ENCODE results near the gene FBLN1.
A peak's percentile ranks its signal among the peaks of the same experiment; 100 is the strongest.

Gene FBLN1

GRCh38 chr22:45504373-45505341, 2.0 kb downstream of the FBLN1 start:
- peak; percentile 77 for DNase-seq

GRCh38 chr22:45505991-45506747, 3.5 kb downstream of the FBLN1 start:
- no peak for DNase-seq

GRCh38 chr22:45506816-45507360, 4.2 kb downstream of the FBLN1 start:
- no peak for DNase-seq

GRCh38 chr22:45507798-45508197, 5.1 kb downstream of the FBLN1 start:
- DNase-seq, result no peak

- no peak for DNase-seq
Measured at GRCh38 chr22:45508814-45509213, 6.1 kb downstream of the FBLN1 start.

GRCh38 chr22:45510376-45511232, 7.9 kb downstream of the FBLN1 start:
- DNase-seq, result no peak

- DNase-seq, result peak; percentile 90
Measured at GRCh38 chr22:45511847-45512261, 9.2 kb downstream of the FBLN1 start.

GRCh38 chr22:45512363-45512762, 9.7 kb downstream of the FBLN1 start:
- DNase-seq, result no peak

- DNase-seq, result no peak
Measured at GRCh38 chr22:45515676-45516075, 13.0 kb downstream of the FBLN1 start.

- DNase-seq, result no peak
Measured at GRCh38 chr22:45516163-45516562, 13.5 kb downstream of the FBLN1 start.

GRCh38 chr22:45516923-45517675, 14.4 kb downstream of the FBLN1 start:
- DNase-seq, result no peak

- no peak for DNase-seq
Measured at GRCh38 chr22:45518136-45518535, 15.5 kb downstream of the FBLN1 start.

- no peak for DNase-seq
Measured at GRCh38 chr22:45518580-45518991, 15.9 kb downstream of the FBLN1 start.

- no peak for DNase-seq
Measured at GRCh38 chr22:45521178-45521577, 18.5 kb downstream of the FBLN1 start.

GRCh38 chr22:45522462-45522861, 19.8 kb downstream of the FBLN1 start:
- no peak for DNase-seq

GRCh38 chr22:45524157-45524556, 21.5 kb downstream of the FBLN1 start:
- no peak for DNase-seq

- DNase-seq, result no peak
Measured at GRCh38 chr22:45524966-45525365, 22.3 kb downstream of the FBLN1 start.

- DNase-seq, result no peak
Measured at GRCh38 chr22:45525480-45525879, 22.8 kb downstream of the FBLN1 start.

GRCh38 chr22:45526281-45526680, 23.6 kb downstream of the FBLN1 start:
- DNase-seq, result peak; percentile 57

GRCh38 chr22:45526768-45527360, 24.2 kb downstream of the FBLN1 start:
- peak; percentile 48 for DNase-seq

- no peak for DNase-seq
Measured at GRCh38 chr22:45527456-45527855, 24.8 kb downstream of the FBLN1 start.

Data from femur (tissue), 1 donor.